ENCODE data around the gene RAD9B.
"Not testable (repeated sequence)": the region's sequence is repeated elsewhere in the genome, so short reads cannot be mapped to it uniquely, and the experiment has no call there.

Gene RAD9B

GRCh38 chr12:110513842-110514241 is 11.7 kb downstream of the RAD9B start:
- no peak for DNase-seq (ENCODE audit: extremely low read depth, low read depth)
- no peak for TF ChIP-seq CTCF (IDR thresholded peaks at IDR 0.05; ENCODE audit: low read depth, low read length)

GRCh38 chr12:110514363-110514762 is 12.2 kb downstream of the RAD9B start:
- DNase-seq (ENCODE audit: extremely low read depth, low read depth): no peak
- TF ChIP-seq CTCF (IDR thresholded peaks at IDR 0.05; ENCODE audit: low read depth, low read length): no peak

- DNase-seq (ENCODE audit: extremely low read depth, low read depth): no peak
- TF ChIP-seq CTCF (IDR thresholded peaks at IDR 0.05; ENCODE audit: low read depth, low read length): no peak
Measured at GRCh38 chr12:110516995-110517394, 14.9 kb downstream of the RAD9B start.

GRCh38 chr12:110518014-110518413 is 15.9 kb downstream of the RAD9B start:
- not testable (repeated sequence) for DNase-seq (ENCODE audit: extremely low read depth, low read depth)

- DNase-seq (ENCODE audit: extremely low read depth, low read depth): not testable (repeated sequence)
Measured at GRCh38 chr12:110520876-110521712, 19.0 kb downstream of the RAD9B start.

GRCh38 chr12:110528277-110528839 is 26.2 kb downstream of the RAD9B start:
- DNase-seq (ENCODE audit: extremely low read depth, low read depth): no peak
- no peak for TF ChIP-seq CTCF (IDR thresholded peaks at IDR 0.05; ENCODE audit: low read depth, low read length)

- no peak for DNase-seq (ENCODE audit: extremely low read depth, low read depth)
- TF ChIP-seq CTCF (IDR thresholded peaks at IDR 0.05; ENCODE audit: low read depth, low read length): no peak
Measured at GRCh38 chr12:110530511-110530910, 28.4 kb downstream of the RAD9B start.

GRCh38 chr12:110531741-110532333 is 29.7 kb downstream of the RAD9B start:
- no peak for DNase-seq (ENCODE audit: extremely low read depth, low read depth)
- no peak for TF ChIP-seq CTCF (IDR thresholded peaks at IDR 0.05; ENCODE audit: low read depth, low read length)

Data from AG09319 (cell line).